NOMO-1 treated with dmso at 0.1 percent for 144 hours (cell line): ENCODE measurements around the gene KIAA1671.

ENCODE experiments used
- DNase-seq: peaks from one replicate; lab custom pipeline; 2025; ENCODE audit not compliant: unreplicated experiment; lab: John Stamatoyannopoulos, UW

The KIAA1671 gene

DNA sequence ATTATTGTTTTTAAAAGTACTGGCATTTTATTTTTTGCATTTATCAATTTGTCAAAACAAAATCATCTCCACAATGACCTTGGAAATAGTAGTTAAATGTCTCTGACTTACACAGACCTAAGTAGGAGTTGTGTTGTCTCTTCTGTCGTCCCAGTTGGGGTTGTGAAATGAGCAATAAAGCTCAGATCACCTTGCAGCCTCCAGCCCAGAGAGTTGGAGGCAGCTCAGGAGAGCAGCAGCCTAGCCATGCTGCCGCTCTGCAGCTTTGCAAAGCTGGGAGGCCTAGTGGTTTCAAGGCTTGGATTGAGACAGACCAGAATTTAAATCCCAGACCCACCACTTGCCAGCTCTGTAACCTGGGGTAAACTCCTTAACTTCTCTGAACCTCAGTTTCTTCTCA is 181.9 kb downstream of the KIAA1671 start:
- no peak for DNase-seq

DNA sequence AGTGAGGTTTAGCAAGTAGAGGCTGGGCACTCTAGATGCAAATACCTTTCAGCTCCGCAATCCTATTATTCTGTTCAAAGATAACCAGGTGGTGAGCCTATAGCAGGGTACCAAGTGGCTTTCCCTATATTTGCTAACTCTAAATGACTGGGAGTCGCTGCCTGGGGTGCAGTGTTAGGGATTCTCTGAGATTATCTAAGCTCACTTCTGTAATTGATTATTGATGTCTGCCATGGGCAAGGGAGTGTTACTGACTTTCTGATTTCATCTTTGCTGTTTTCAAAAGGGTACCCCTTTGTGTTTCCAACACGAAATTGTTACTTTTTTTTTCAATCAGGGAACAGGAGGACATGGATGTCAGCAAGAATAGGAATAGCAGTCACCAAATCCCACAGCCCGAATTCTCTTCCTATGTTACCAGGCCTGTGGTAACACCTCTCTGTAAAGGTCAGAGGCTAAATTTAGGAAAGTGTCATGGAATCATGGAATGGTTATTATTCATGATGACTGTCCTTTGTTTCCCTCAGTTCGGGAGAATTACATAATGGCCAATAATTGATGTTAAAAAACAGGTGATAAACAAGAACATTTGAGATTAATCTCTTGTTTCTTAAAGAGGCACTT is 184.5 kb downstream of the KIAA1671 start:
- DNase-seq = no peak

- DNase-seq = no peak
Measured at GRCh38 chr22:25137577-25138525, 185.3 kb downstream of the KIAA1671 start.

DNA sequence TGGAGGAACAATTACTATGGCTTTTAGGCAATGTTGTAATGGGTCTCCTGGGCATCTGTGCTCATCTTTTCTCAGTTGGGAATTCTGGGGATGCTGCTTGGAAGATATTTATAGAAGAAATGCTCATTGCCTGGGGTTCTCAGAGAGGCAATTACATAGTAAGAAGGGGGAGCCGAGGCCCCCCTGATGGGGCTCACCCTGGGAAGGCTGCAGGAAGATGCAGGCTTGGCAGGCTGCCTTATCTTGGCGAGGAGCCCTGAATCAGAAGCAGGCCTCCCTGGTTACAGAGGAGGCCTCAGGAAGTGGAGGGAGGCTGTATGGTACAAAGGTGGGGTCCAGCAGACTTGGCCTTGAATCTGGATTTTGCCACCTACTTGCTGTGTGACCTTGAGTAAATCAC is 186.5 kb downstream of the KIAA1671 start:
- no peak for DNase-seq

DNA sequence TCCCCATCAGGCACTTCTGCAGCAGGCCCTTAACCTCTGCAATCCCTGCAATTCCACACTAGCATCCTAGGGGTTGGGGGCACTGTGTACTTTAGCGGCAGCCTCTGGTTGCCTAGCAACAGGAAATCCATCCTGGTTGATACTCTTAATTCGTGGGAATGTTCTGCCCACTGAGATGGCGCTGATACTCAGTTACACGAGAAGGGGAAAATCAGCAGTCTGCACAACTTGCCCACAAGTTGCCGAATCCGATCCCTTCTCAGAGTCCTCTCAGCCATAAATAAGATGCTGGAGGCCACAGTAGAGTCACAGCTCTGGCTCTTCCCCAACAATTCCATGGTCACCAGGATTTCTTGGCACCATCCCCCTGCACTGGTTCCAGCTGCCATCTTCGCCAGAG is 189.6 kb downstream of the KIAA1671 start:
- DNase-seq = no peak

GRCh38 chr22:25143156-25144076 is 190.9 kb downstream of the KIAA1671 start:
- DNase-seq = no peak

GRCh38 chr22:25144522-25144921 is 192.0 kb downstream of the KIAA1671 start:
- no peak for DNase-seq

DNA sequence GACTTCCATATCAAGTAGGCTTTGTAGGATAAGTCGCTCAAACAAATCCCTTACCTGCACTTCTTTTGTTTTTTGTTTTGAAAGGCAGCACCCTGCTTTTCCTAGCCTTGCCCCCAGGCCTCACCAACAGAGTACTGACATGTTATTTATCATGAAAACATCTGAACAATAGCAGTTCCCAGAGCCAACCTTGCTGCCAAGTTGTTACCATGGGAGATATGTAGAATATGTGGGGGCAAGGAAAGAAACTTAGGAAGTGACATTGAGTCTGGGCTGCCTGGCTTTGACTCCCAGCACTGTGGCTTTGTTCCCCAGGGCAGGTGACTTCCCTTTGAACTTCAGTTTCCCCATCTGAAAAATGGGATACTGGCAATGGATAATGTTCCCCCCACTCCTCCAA is 193.8 kb downstream of the KIAA1671 start:
- DNase-seq = no peak

DNA sequence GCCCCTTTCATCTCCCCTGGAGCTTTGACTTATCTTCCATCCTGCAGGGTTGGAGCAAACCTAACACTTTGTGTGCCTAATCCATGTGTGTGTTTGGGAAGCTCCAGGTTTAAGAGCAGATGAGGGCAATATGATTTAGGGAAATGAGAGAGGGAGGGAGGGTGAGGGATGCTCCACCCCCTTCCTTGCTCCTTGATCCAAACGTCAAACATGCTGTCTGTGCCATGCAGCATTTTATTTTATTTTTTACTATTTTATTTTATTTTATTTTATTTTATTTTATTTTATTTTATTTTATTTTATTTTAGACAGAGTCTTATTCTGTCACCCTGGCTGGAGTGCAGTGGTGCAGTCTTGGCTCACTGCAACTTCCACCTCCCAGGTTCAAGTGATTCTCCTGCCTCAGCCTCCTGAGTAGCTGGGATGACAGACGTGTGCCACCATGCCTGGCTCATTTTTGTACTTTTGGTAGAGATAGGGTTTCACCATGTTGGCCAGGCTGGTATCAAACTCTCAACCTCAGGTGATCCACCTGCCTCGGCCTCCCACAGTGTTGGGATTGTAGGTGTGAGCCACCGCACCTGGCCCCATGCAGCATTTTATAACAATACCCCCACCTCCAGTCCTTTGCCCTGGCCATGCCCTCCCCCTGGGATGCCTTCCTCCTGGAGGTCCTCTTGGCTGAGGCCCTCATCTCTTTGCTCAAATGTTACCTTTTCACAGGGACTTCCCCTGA is 194.6 kb downstream of the KIAA1671 start:
- no peak for DNase-seq

- no peak for DNase-seq
Measured at GRCh38 chr22:25147642-25147928, 195.1 kb downstream of the KIAA1671 start.

DNA sequence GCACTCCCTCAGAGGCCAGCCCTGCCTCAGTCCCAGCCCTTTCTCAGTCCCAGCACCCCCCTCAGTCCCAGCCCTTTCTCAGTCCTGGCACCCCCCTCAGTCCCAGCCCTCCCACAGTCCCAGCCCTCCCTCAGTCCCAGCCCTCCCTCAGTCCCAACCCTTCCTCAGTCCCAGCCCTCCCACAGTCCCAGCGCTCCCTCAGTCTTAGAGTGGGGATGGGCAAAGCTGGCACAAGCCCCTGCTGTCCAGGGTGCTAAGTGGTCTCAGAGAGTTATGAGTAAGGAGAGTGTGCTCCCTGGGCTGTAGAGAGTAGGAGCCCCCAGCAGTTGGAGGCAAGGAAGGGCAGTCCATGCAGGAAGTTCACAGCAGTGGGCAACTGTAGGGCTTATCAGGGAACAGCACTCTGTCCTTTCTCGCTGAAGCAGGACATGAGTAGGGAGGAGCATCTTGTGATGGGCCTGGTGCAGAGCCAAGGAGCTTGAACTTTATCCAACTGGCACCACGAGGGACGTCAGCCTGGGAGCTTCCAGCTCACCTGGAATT is 195.7 kb downstream of the KIAA1671 start:
- DNase-seq = no peak

DNA sequence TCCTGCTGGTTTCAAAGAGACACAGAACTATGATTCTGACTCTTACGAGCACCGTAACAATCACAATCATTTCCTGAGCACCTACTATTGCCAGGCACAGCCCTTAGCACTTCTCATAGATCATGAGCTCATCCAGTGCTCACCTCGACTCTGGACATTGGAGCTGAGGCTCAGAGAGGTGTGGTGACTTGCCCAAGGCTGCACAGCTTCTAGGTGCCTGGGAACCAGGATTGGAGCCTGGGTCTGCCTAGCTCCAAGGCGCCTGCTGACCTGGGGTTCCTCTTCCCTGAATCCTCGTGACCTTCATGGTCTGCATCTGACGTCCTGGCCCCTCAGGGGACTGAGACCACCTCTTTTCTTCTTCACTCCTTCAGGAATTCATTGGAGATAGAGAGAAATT is 196.5 kb downstream of the KIAA1671 start:
- no peak for DNase-seq

GRCh38 chr22:25153961-25154666 is 201.6 kb downstream of the KIAA1671 start:
- no peak for DNase-seq

DNA sequence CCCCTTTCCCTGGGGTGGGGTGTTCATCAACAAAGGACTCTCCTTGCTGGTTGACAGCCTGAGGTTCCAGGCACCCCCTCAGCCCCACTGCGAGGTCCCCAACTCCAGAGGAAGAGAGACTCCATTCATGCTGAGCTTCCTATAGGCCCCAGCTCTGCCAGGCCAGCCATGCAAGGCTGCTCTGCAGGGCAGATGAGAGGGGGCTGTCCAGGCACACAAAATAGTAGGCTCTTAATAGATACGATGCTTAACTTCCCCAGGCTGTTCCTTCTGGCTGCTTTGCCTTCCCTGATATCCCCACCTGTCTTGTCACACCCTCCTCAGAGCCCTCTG is 202.1 kb downstream of the KIAA1671 start:
- DNase-seq = no peak

GRCh38 chr22:25156736-25157135 is 204.2 kb downstream of the KIAA1671 start:
- DNase-seq = no peak

- DNase-seq = no peak
Measured at GRCh38 chr22:25159028-25159427, 206.5 kb downstream of the KIAA1671 start.

- DNase-seq = no peak
Measured at GRCh38 chr22:25160120-25160996, 207.8 kb downstream of the KIAA1671 start.

DNA sequence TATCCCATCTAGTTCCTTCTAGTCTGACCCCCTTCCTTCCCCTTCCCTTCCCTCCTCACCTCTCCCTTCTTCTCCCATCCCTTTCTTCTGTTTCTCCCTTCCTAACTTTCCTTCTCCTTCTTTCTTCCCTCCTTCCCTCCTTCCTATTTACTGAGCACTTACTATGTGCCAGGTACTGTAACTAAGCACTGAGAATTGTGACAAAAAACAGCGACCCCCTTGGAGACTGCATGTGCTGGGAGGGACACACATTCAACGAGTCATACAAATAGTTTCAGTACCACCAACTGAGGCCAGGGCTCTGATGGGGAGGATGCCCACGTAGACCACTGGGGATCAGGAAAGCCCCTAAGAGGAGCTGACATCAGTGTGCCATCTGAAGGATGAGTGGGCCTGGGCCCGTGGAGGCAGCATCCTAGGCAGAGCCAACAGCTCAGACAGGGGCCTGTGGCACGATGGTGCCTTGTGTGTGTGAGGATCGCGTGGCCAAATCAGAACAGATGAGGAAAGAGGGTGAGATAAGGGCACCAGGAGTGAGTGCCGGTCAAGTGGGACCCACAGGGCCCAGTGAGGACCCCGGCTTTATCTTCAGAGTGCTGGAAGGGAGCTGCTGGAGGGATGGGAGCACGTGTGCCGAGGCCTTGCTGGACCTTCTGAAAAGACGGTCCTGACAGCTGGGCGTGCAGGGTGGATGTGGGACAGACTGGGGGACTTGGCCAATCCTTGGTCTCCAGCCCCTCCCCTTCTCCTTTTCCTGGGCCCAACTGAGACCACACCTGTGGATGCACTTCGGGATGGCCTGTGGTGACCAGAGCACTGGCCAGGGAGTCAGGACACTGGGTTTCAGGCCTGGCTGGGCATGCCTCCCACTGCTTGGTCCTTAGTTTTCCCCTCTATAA is 208.8 kb downstream of the KIAA1671 start:
- DNase-seq = no peak
